Activated CD8-positive, alpha-beta T cell treated with anti-CD3 and anti-CD28 coated beads for 36 hours (primary cell): ENCODE measurements around the gene SELENOH. TPM values are rescaled to one million over a fixed set of nuclear protein-coding genes. Genes with fewer than 3 reads are reported as not detected.

Source experiments
- ATAC-seq: fragments of 200-7000 bp; cut with Tn5 transposase; one replicate; pipeline ENCODE4 v1.10.0; 2021; ENCODE audit warnings: mild to moderate bottlenecking, moderate library complexity
- CTCF ChIA-PET: fragments of 350-600 bp; sonication (Branson Sonifier 250); formaldehyde crosslinking; loops from one replicate; lab custom pipeline; 2021; ENCODE audit warnings: antibody characterized with exemption; lab: Charles Lee
- POLR2A ChIA-PET: fragments of 350-600 bp; sonication (Branson Sonifier 250); formaldehyde crosslinking; loops from one replicate; lab custom pipeline; 2021; ENCODE audit warnings: antibody characterized with exemption; lab: Charles Lee
- DNase-seq: peaks from one replicate; pipeline ENCODE4 v3.0.0-alpha.2; 2020
- H3K27ac Mint-ChIP-seq: one replicate; pipeline ENCODE4 v1.8.0; 2021; ENCODE audit warnings: mild to moderate bottlenecking, mixed read lengths
- H3K27me3 Mint-ChIP-seq: one replicate; pipeline ENCODE4 v1.8.0; 2021; ENCODE audit warnings: mixed read lengths
- H3K36me3 Mint-ChIP-seq: one replicate; pipeline ENCODE4 v1.8.0; 2021; ENCODE audit warnings: low read depth, mixed read lengths
- H3K4me1 Mint-ChIP-seq: one replicate; pipeline ENCODE4 v1.8.0; 2021; ENCODE audit warnings: low read depth, mixed read lengths
- H3K4me3 Mint-ChIP-seq: one replicate; pipeline ENCODE4 v1.8.0; 2021; ENCODE audit warnings: mild to moderate bottlenecking, moderate library complexity, mixed read lengths
- H3K9me3 Mint-ChIP-seq: one replicate; pipeline ENCODE4 v1.8.0; 2021; ENCODE audit warnings: mixed read lengths
- CTCF ChIP-seq: fragments of 200-600 bp; IDR thresholded peaks from one replicate; pipeline ENCODE4 v1.8.0; 2022; ENCODE audit warnings: antibody characterized with exemption, mild to moderate bottlenecking
- intact Hi-C: fragments of 100-400 bp; cut with micrococcal nuclease; formaldehyde crosslinking; loops from one replicate; pipeline ENCODE4 v1.10.0; 2022
- total RNA-seq, 2 experiments: library from RNA; stranded (reverse); gene quantifications; one replicate each; pipeline ENCODE4 v1.2.3, GENCODE V29; 2021

The SELENOH gene
- total RNA-seq, 2 experiments from 2014 or later, result 257 to 265 TPM

GRCh38 chr11:57787920-57788702 is 46.8 kb downstream of the SELENOH start:
- intact Hi-C loops, result no loop called here
- POLR2A ChIA-PET, result interaction anchor here (0.7 kb wide), 1 partner anchor 391 kb away, joined by 3 read pairs; no protein-coding TSS in a partner anchor
- H3K36me3 Mint-ChIP-seq, result peaks cover 4% of the 10 kb centered on the region

GRCh38 chr11:57788703-57789088 is 47.4 kb downstream of the SELENOH start:
- Mint-ChIP-seq H3K4me1 (peaks cover 30% of the 10 kb centered on the region), H3K4me3 (no peak overlapping the region), H3K27me3 (no peaks in the 10 kb centered on the region), H3K36me3 (peaks cover 4% of the 10 kb centered on the region), H3K27ac (no peak overlapping the region), H3K9me3 (no peaks in the 10 kb centered on the region)
- TF ChIP-seq CTCF, result no peak
- DNase-seq (no peak), ATAC-seq (no peak)
- POLR2A ChIA-PET, result no interaction called here
- CTCF ChIA-PET, result interaction anchor here (2.5 kb wide), 1 partner anchor 12 kb away, joined by 13 read pairs; no protein-coding TSS in a partner anchor
- intact Hi-C loops, result no loop called here

More at GRCh38 chr11:57787920-57788702, 46.8 kb downstream of the SELENOH start:
- no peak for TF ChIP-seq CTCF
- DNase-seq, result no peak
- no peak overlapping the region for H3K4me3 Mint-ChIP-seq
- H3K27ac Mint-ChIP-seq, result no peak overlapping the region
- CTCF ChIA-PET, result interaction anchor here (2.5 kb wide), 1 partner anchor 13 kb away, joined by 13 read pairs; no protein-coding TSS in a partner anchor
- peaks cover 24% of the 10 kb centered on the region for H3K4me1 Mint-ChIP-seq
- ATAC-seq, result no peak
- no peaks in the 10 kb centered on the region for H3K9me3 Mint-ChIP-seq
- H3K27me3 Mint-ChIP-seq, result no peaks in the 10 kb centered on the region

GRCh38 chr11:57791321-57792059 is 50.2 kb downstream of the SELENOH start:
- intact Hi-C loops, result loop anchor here (2.0 kb wide), 1 partner anchor 49 kb away; no protein-coding TSS in a partner anchor
- Mint-ChIP-seq H3K4me3 (peak overlapping the region; percentile 54), H3K36me3 (peaks cover 11% of the 10 kb centered on the region), H3K27ac (peak overlapping the region; percentile 95), H3K27me3 (no peaks in the 10 kb centered on the region), H3K9me3 (no peaks in the 10 kb centered on the region), H3K4me1 (peaks cover 36% of the 10 kb centered on the region)
- TF ChIP-seq CTCF, result no peak
- ATAC-seq, result no peak
- ChIA-PET CTCF (interaction anchor here (0.9 to 2.2 kb wide), 4 partner anchors 9 to 718 kb away, joined by 3 to 16 read pairs (median 4); partner anchors contain the start of gene BTBD18), POLR2A (interaction anchor here (0.6 to 0.8 kb wide), 2 partner anchors 9 to 107 kb away, joined by 3 to 5 read pairs; no protein-coding TSS in a partner anchor)
- peak; percentile 32 for DNase-seq

GRCh38 chr11:57792060-57792541 is 50.8 kb downstream of the SELENOH start:
- intact Hi-C loops, result loop anchor here (2.0 kb wide), 1 partner anchor 49 kb away; no protein-coding TSS in a partner anchor
- ATAC-seq (peak; percentile 95), DNase-seq (peak; percentile 92)
- no peaks in the 10 kb centered on the region for H3K9me3 Mint-ChIP-seq
- no peak for TF ChIP-seq CTCF
- H3K4me1 Mint-ChIP-seq, result peaks cover 36% of the 10 kb centered on the region
- POLR2A ChIA-PET, result interaction anchor here (0.6 kb wide), 1 partner anchor 108 kb away, joined by 5 read pairs; no protein-coding TSS in a partner anchor
- CTCF ChIA-PET, result interaction anchor here (0.9 to 2.2 kb wide), 6 partner anchors 9 to 717 kb away, joined by 3 to 16 read pairs (median 3); partner anchors contain the start of gene BTBD18
- peak overlapping the region; percentile 95 for H3K27ac Mint-ChIP-seq
- H3K36me3 Mint-ChIP-seq, result peaks cover 11% of the 10 kb centered on the region
- peak overlapping the region; percentile 54 for H3K4me3 Mint-ChIP-seq
- H3K27me3 Mint-ChIP-seq, result no peaks in the 10 kb centered on the region
